Non-pigmented ciliary epithelial cell (primary cell): ENCODE data around the gene OIT3.

Experiments used
- DNase-seq: peaks from one replicate; pipeline ENCODE4 v3.0.0-alpha.2; 2010; ENCODE audit warnings: low read depth

Gene OIT3

DNA sequence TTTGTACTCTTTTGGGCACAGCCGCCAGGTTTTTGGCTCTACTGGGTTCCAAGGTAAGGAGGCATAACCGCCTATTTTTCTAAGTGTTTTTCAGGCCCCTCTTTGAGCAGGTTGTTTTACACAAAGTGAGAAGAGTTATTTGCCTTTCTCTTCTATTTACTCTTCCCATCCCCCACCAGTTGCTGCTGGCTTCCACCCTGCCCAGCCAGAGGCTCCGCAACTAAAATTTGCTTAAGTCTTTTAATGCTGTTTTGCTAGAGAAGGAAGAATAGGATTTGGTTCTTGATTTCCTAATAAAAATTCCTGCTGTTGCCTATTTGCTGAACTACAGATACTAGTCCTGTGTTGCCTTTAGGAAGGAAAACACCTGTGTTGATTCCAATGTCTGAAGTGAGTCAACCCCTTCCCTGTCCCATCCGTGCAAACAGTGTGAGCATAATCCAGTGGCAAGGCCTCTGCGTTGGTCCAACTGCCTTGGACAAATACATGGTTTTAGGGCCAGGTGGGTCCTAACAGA is 59.2 kb downstream of the OIT3 start:
- no peak for DNase-seq

DNA sequence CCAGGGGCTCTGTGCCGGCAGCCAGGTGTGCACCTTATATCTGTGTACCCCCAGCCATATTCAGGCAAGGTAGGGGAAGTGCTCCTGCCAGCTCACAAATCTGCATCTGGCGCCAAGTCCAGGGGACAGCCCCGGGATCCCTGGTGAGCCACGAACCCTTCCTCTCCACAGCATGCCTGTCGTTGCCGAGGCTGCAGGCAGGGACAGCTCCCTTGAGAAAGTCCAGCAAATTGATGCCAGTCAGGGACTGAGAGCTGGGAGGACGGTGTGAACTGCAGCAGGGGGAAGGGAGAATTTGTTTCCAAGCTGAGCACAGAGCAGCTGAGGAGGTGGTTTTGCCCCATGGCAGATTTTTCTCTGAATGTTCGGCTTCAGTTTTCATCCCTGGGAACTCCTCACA is 60.1 kb downstream of the OIT3 start:
- DNase-seq, result no peak

DNA sequence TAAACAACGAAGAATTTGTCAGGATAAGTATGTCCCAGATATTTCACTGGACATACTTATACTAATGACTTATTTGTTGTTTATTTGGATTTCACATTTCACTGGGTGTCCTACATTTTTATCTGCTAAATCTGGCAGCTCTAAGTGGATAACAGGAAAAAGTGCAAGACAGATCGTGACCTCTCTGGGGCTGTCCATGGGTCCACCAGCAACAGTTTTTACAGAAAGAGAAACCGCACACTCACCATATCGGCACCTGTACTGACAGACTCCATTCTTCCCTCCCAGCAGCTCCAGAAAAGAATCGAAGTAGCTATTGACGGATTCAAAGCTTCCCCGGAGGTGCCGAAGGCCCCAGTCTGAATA is 60.7 kb downstream of the OIT3 start:
- no peak for DNase-seq

DNA sequence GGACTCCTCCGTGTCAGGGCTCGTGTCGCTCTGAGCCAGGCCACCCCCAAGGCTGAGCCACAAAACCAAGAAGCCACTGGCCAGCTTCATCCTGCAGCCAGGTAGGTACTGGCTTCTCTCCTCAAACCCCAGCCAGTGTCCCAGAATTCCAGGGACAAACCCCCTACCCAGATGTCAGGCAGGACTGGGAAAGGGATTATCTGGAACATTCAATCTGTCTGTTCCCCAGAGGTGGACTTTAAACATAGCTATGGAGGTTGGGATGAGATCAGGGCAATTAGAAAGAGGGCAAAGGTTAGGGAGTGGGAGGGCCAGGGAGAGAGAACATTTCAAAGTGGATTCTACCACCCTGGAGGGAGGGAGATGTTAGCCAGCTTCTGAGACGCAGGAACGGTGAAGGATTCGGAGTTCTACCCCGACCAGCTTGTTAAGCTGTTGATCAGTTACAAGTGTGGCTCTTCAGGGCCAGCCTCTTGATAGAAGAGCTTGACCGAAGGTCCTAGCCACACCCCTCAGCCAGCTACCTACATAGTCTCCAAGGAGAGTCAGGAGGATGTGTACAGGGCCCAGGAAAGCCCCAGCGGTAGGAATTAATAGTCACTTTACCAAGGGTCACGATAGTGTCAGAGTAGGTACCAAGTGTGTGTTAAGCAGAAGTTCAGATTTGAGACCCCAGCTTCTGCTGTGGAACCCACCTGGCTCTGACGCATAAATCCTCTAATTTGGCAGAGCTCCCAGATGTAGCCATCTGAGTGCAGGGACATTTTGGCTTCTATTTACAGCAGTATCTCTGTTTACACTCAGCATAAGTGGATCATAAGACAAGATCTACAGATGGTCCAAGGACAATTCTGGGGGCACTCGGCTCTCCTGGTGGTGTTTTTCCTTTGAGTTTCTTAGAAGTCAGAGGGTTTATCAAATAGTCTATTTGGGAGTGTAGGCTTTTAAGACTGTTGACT is 61.3 kb downstream of the OIT3 start, which contains the start of gene PLA2G12B:
Gene PLA2G12B, minus strand, starts transcription at position 211 of the 959 bp plus-strand sequence. Its CDS starts 121 bp downstream, at position 90.
- no peak for DNase-seq

DNA sequence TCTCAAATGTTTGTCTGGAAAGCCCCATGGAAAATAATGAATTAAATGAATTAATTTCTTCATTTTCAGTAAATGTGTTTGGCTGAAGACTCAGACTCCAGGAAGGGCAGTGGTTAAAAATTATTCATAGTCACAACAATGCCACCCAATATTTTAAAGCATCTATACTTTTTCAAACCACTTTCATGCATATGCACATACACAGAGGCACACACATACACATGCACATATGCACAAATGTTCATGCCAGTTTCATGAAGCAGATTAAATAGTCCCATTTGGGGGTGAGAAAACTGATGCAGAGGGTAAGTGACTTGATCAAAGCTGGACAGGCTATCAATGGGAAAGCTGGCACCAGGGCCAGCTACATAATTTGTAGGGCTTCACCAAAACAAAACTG is 62.5 kb downstream of the OIT3 start:
- DNase-seq, result no peak

DNA sequence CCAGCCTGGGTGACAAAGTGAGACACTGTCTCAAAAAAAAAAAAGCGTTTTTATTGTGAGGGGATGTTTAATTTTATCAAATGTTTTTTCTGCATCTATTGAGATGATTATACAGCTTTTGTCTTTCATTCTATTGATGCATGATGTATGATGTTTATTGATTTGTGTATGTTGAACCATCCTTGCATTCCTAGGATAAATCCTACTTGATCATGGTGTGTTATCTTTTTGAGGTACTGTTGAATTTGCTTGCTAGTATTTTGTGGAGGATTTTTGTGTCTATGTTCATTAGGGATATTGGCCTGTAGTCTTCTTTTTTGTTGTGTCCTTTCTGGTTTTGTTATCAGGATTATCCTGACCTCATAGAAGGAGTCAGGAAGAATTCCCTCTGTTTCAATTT is 83.3 kb downstream of the OIT3 start:
- no peak for DNase-seq

DNA sequence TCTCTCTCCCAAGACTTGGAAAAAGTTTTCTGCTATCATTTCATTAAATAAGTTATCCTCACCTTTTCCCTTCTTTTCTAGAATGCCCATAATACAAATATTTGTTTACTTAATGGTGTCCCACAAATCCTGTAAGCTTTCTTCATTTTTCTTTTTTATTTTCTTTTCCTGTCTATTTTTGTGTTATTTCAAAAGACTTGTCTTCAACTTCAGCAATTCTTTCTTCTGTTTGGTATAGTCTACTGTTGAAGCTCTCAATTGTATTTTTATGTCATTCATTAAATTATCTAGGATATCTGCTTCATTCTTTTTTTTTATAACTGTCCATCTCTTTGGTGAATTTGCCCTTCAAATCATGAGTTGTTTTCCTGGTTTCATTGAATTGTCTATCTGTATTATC is 86.2 kb downstream of the OIT3 start:
- DNase-seq, result no peak

DNA sequence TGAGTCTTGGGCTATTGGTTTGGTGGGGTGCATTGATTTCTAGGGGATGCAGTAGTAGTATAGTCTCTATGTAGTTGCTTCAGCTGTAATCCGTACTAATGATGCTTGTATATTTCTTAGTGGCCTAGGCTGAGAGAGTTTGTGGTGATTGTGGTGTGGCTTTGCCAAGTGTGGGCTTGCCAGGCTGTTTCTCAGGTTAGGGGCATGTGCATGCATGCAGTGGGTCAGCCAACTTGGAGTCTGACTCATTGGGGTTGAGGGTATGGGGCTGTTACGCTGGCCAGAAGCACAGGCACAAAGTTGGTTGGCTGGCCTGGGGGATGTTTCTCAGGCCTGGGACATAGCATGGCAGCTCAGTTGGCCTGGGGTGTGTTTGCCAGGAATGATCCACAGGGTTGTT is 86.8 kb downstream of the OIT3 start:
- DNase-seq, result no peak

DNA sequence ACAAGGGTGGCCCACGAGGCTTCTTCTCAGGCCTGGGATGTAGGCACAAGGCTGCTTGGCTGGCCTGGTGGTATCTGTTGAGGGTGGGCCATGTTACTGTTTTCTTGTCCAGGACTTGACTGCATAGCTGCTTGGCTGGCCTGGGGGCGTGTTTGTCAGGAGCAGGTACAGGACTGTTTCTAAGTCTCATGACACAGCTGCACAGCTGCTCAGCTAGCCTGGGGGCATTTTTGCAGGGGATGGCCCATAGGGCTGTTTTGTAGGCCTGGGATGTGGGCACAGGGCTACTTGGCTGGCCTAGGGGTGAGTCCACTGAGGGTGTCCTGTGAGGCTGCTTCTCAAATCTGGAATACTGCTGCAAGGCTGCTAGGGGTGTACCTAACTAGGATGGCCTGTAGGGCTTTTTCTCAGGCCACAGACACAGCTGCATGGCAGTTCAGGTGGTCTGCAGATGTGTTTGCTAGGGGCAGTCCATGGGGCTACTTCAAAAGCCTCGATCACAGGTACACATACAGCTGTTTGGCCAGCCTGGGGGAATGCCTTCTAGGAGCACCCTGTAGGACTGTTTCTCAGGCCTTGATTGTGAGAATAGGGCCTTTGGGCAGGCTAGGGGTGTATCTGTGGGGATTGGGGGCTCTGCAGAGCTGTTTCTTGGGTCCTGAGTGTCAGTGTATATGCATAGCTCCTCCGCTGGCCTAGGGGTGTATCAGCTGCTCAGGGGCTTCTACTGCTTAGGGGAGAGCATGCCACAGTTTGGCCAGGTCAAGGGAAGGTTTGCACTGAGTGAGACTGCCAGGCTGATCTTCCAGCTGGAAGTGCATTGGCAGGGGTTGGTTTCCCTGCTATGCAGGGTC is 87.7 kb downstream of the OIT3 start:
- no peak for DNase-seq

DNA sequence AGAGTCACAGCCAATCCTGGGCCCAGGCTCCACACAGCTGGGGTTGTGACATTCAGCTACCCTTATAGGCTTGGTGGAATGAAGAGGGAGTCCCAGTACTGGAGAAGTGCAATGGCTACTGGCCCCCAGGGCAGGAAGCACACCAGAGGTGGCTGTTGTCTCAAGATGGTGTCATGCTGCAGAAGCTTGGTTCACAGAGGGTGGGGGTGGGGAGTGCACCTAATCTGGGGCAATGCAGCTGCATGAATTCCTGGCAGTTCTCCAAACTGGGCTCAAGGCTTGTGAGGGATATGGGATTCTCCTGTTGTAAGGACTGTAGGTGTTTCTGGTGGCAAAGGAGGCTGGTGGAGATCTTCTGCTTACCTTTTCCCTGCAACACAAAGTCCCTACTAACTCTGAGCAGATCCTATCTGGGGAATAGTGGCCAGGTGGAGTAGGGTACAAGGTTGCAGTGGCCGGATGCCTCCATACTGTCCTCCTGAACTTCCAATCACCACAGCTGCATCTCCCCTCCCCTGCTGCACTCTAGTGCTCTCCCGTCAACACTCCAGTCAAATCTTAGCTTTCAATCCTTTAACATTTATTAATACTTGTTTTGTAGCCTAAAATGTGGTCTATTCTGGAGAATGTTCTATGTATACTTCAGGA is 88.5 kb downstream of the OIT3 start:
- no peak for DNase-seq
